CD4-positive, alpha-beta memory T cell (primary cell): ENCODE results near the gene RSL24D1. TPM values are rescaled to one million over a fixed set of nuclear protein-coding genes. Genes with fewer than 3 reads are reported as not detected.
"Not testable (repeated sequence)": the region's sequence is repeated elsewhere in the genome, so short reads cannot be mapped to it uniquely, and the experiment has no call there.

Experiments used
- CTCF ChIA-PET: fragments of 350-600 bp; sonication (Branson Sonifier 250); formaldehyde crosslinking; loops from one replicate; lab custom pipeline; 2021; ENCODE audit warnings: inconsistent platforms; ENCODE audit not compliant: partially characterized antibody; lab: Charles Lee
- POLR2A ChIA-PET: fragments of 350-600 bp; sonication (Branson Sonifier 250); formaldehyde crosslinking; loops from one replicate; lab custom pipeline; 2021; ENCODE audit not compliant: partially characterized antibody; lab: Charles Lee
- DNase-seq, 5 donors: peaks; one replicate each; pipeline versions ENCODE4 v3.0.0 to v3.0.0-alpha.2; 2020 to 2022; ENCODE audit warnings: mixed read lengths in 1 of 5
- H3K27ac ChIP-seq: one replicate; pipeline ENCODE4 v1.7.0; 2013; ENCODE audit warnings: low read depth, low read length
- H3K27me3 ChIP-seq: 2 replicates; pipeline ENCODE4 v1.7.0; 2013; ENCODE audit warnings: mild to moderate bottlenecking, low read length, moderate library complexity; ENCODE audit not compliant: insufficient read depth
- H3K36me3 ChIP-seq: 2 replicates; pipeline ENCODE4 v1.7.0; 2013; ENCODE audit warnings: mild to moderate bottlenecking, low read length, moderate library complexity; ENCODE audit not compliant: insufficient read depth
- H3K4me1 ChIP-seq: 2 replicates; pipeline ENCODE4 v1.7.0; 2013; ENCODE audit warnings: mild to moderate bottlenecking, low read length, moderate library complexity; ENCODE audit not compliant: insufficient read depth
- H3K4me3 ChIP-seq, 2 donors: one replicate each; pipeline ENCODE4 v1.7.0; 2013; ENCODE audit warnings: low read length in 2 of 2, mild to moderate bottlenecking in 1 of 2
- H3K9me3 ChIP-seq, 2 donors: one replicate each; pipeline ENCODE4 v1.7.0; 2013; ENCODE audit warnings: low read length in 2 of 2, control low read depth in 1 of 2; ENCODE audit not compliant: control insufficient read depth in 1 of 2
- H3K27ac Mint-ChIP-seq, 7 donors: one replicate each; pipeline ENCODE4 v1.8.0; 2020 to 2021; ENCODE audit warnings: mixed read lengths in 7 of 7, mild to moderate bottlenecking in 6 of 7, inconsistent platforms in 3 of 7, moderate library complexity in 3 of 7
- H3K27me3 Mint-ChIP-seq, 2 donors: one replicate each; pipeline ENCODE4 v1.8.0; 2020 to 2021; ENCODE audit warnings: mixed read lengths in 2 of 2
- H3K36me3 Mint-ChIP-seq, 2 donors: one replicate each; pipeline ENCODE4 v1.8.0; 2020 to 2021; ENCODE audit warnings: mixed read lengths in 2 of 2, inconsistent platforms in 1 of 2, mild to moderate bottlenecking in 1 of 2
- H3K4me1 Mint-ChIP-seq, 4 donors: one replicate each; pipeline ENCODE4 v1.8.0; 2020 to 2021; ENCODE audit warnings: mixed read lengths in 4 of 4, mild to moderate bottlenecking in 1 of 4
- H3K4me3 Mint-ChIP-seq, 8 donors: one replicate each; pipeline ENCODE4 v1.8.0; 2020 to 2021; ENCODE audit warnings: mixed read lengths in 8 of 8, mild to moderate bottlenecking in 7 of 8, moderate library complexity in 6 of 8, inconsistent platforms in 3 of 8
- H3K9me3 Mint-ChIP-seq, 8 donors: one replicate each; pipeline ENCODE4 v1.8.0; 2020 to 2021; ENCODE audit warnings: mixed read lengths in 8 of 8, mild to moderate bottlenecking in 5 of 8, inconsistent platforms in 3 of 8, moderate library complexity in 1 of 8
- intact Hi-C: fragments of 100-400 bp; cut with micrococcal nuclease; formaldehyde crosslinking; loops from one replicate; pipeline ENCODE4 v1.15.1; 2023
- polyA plus RNA-seq, 2 donors: library from polyadenylated mRNA; unstranded; fragments of 300-500 nt; fragmentation: Illumina TruSeq; gene quantifications; one replicate each; pipeline ENCODE4 v1.2.3, GENCODE V29; 2021
- total RNA-seq, 2 experiments: library from RNA; stranded (reverse); gene quantifications; one replicate each; pipeline ENCODE4 v1.2.3, GENCODE V29; 2021

Gene RSL24D1
- total and polyA plus RNA-seq, 4 experiments from 2014 or later, result 82.6 to 153 (median 105) TPM

DNA sequence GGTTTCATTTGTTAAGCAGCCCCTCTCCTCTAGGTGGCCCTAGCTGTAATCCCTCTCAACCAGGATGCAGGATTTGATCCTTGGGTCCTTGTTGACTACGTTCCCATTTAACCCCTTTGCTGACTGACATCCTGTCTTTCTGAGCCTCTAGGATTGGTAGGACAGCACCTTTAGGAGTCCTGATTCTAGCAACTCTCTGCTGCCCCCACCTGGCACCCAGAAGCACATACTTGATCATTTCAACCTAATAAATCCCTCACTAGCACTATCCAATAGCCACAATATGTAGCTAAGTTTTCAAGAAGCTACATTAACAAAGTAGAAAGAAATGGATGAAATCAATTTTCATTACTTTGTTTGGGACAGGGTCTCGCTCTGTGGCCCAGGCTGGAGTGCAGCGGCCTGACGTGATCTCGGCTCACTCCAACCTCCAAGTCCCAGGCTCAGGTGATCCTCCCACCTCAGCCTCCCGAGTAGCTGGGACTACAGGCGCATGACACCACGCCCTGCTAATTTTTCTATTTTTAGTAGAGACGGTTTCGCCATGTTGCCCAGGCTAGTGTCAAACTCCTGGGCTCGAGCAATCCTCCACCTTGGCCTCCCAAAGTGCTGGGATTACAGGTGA is 28.3 kb downstream of the RSL24D1 start:
- H3K27me3 Mint-ChIP-seq, result no peaks in the 10 kb centered on the region
- ChIA-PET CTCF (interaction anchor here (0.8 to 2.2 kb wide), 6 partner anchors 9 to 109 kb away, joined by 3 to 9 read pairs (median 5); no protein-coding TSS in a partner anchor), POLR2A (no interaction called here)
- H3K4me3 Mint-ChIP-seq, result no peak overlapping the region
- peak; percentile 22 to 38 (median 28) for DNase-seq
- Histone ChIP-seq H3K36me3 (no peaks in the 10 kb centered on the region), H3K27me3 (no peaks in the 10 kb centered on the region), H3K4me1 (no peaks in the 10 kb centered on the region), H3K4me3 (no peak overlapping the region), H3K27ac (no peak overlapping the region), H3K9me3 (no peaks in the 10 kb centered on the region)
- intact Hi-C loops, result no loop called here
- no peak overlapping the region for H3K27ac Mint-ChIP-seq
- no peaks in the 10 kb centered on the region for H3K4me1 Mint-ChIP-seq
- no peaks in the 10 kb centered on the region for H3K36me3 Mint-ChIP-seq
- H3K9me3 Mint-ChIP-seq, result no peaks in the 10 kb centered on the region

DNA sequence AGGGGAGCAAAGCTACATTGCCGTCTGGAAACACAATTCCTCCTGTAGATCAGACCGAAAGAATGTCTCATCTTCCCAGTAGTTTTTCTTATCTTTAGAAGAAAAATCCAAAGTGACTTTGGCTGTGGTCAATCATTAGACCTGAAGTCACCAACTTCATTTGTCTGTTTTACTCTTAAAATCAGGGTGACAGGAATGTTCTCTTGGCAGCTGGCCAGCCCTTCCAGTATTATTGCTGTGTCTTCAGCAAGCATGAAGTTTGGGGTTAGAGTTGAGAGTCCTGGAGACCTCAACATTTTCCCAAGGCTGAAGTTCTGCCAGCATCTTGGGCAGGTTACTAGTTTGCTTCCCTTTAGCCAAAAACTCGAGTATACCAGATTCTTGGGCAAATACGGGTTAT is 32.5 kb downstream of the RSL24D1 start:
- Mint-ChIP-seq H3K27me3 (no peaks in the 10 kb centered on the region), H3K4me1 (no peaks in the 10 kb centered on the region), H3K36me3 (no peaks in the 10 kb centered on the region), H3K9me3 (peaks cover 0 to 1% (median 0%) of the 10 kb centered on the region in 8 donors), H3K27ac (no peak overlapping the region), H3K4me3 (no peak overlapping the region)
- H3K27me3 ChIP-seq, result no peaks in the 10 kb centered on the region
- no peak overlapping the region for H3K27ac ChIP-seq
- intact Hi-C loops, result no loop called here
- ChIA-PET POLR2A (no interaction called here), CTCF (interaction anchor here (1.1 kb wide), 1 partner anchor 127 kb away, joined by 4 read pairs; no protein-coding TSS in a partner anchor)
- no peak for DNase-seq
- H3K4me3 ChIP-seq, result no peak overlapping the region
- no peaks in the 10 kb centered on the region for H3K4me1 ChIP-seq
- H3K9me3 ChIP-seq, result no peaks in the 10 kb centered on the region
- no peaks in the 10 kb centered on the region for H3K36me3 ChIP-seq

DNA sequence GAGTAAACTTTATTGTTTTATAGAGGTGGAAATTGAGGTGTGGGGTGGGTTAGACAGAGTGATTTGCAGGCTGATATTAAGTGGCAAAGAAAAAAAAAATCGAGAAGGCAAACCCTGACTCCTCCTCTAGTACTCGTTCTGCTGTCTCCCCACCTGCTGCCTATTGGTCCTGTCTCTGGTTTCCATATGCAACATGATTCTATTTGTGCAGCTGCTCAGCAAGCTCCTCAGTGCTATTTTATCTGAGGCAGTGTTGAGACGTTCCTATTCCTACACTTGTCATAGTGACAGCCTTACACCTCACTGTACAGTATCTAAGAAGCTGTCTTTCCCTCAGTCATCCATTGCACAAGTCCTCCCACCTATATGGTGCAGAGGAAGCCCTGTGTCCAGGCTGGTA is 45.1 kb downstream of the RSL24D1 start:
- H3K4me3 ChIP-seq, result no peak overlapping the region
- no peaks in the 10 kb centered on the region for H3K4me1 ChIP-seq
- H3K27ac ChIP-seq, result no peak overlapping the region
- H3K4me1 Mint-ChIP-seq, result no peaks in the 10 kb centered on the region
- no peaks in the 10 kb centered on the region for H3K27me3 ChIP-seq
- H3K4me3 Mint-ChIP-seq, result no peak overlapping the region
- ChIA-PET CTCF (no interaction called here), POLR2A (no interaction called here)
- H3K9me3 ChIP-seq, result no peaks in the 10 kb centered on the region
- H3K9me3 Mint-ChIP-seq, result no peaks in the 10 kb centered on the region
- H3K36me3 ChIP-seq, result no peaks in the 10 kb centered on the region
- H3K36me3 Mint-ChIP-seq, result no peaks in the 10 kb centered on the region
- H3K27ac Mint-ChIP-seq, result no peak overlapping the region
- intact Hi-C loops, result no loop called here
- DNase-seq, result no peak
- peaks cover 0 to 5% of the 10 kb centered on the region in 2 donors for H3K27me3 Mint-ChIP-seq

DNA sequence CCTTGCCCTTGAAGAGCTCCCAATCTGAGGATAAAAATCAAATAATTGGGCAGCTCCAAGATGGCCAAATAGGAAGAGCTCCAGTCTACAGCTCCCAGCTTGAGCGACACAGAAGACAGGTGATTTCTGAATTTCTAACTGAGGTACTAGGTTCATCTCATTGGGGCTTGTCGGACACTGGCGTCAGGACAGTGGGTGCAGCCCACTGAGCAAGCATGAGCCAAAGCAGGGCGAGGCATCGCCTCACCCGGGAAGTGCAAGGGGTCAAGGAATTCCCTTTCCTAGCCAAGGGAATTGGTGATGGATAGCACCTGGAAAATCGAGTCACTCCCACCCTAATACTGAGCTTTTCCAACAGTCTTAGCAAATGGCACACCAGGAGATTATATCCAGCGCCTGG is 53.6 kb downstream of the RSL24D1 start:
- Mint-ChIP-seq H3K27me3 (peaks cover 11 to 17% of the 10 kb centered on the region in 2 donors), H3K9me3 (peaks cover 5 to 32% (median 17%) of the 10 kb centered on the region in 8 donors)
- H3K9me3 ChIP-seq, H3K27ac ChIP-seq, POLR2A ChIA-PET, H3K27ac Mint-ChIP-seq, H3K4me3 ChIP-seq, H3K4me1 ChIP-seq, intact Hi-C loops, H3K36me3 Mint-ChIP-seq, H3K4me1 Mint-ChIP-seq, H3K36me3 ChIP-seq, H3K4me3 Mint-ChIP-seq, DNase-seq, H3K27me3 ChIP-seq: not testable (repeated sequence)
- CTCF ChIA-PET, result interaction anchor here (1.2 kb wide), 1 partner anchor 23 kb away, joined by 4 read pairs; no protein-coding TSS in a partner anchor

GRCh38 chr15:55133972-55134371 is 62.8 kb downstream of the RSL24D1 start:
- Histone ChIP-seq H3K36me3 (no peaks in the 10 kb centered on the region), H3K27ac (no peak overlapping the region), H3K27me3 (no peaks in the 10 kb centered on the region), H3K9me3 (peaks cover 0 to 6% of the 10 kb centered on the region in 2 donors), H3K4me1 (no peaks in the 10 kb centered on the region), H3K4me3 (no peak overlapping the region)
- H3K36me3 Mint-ChIP-seq, result peaks cover 4 to 9% of the 10 kb centered on the region in 2 donors
- no peak overlapping the region for H3K27ac Mint-ChIP-seq
- CTCF ChIA-PET, result no interaction called here
- H3K4me3 Mint-ChIP-seq, result no peak overlapping the region
- H3K27me3 Mint-ChIP-seq, result peaks cover 21 to 22% of the 10 kb centered on the region in 2 donors
- POLR2A ChIA-PET, result no interaction called here
- no peaks in the 10 kb centered on the region for H3K4me1 Mint-ChIP-seq
- DNase-seq, result no peak
- intact Hi-C loops, result no loop called here
- peaks cover 8 to 49% (median 35%) of the 10 kb centered on the region in 8 donors for H3K9me3 Mint-ChIP-seq

GRCh38 chr15:55132672-55133071 is 64.1 kb downstream of the RSL24D1 start:
- CTCF ChIA-PET, result no interaction called here

More at GRCh38 chr15:55132672-55133071, 64.1 kb downstream of the RSL24D1 start:
- H3K4me3 Mint-ChIP-seq, result no peak overlapping the region
- no peaks in the 10 kb centered on the region for H3K4me1 ChIP-seq
- H3K9me3 ChIP-seq, result peaks cover 0 to 6% of the 10 kb centered on the region in 2 donors
- DNase-seq, result no peak
- H3K27ac Mint-ChIP-seq, result no peak overlapping the region
- no peaks in the 10 kb centered on the region for H3K4me1 Mint-ChIP-seq
- H3K36me3 ChIP-seq, result no peaks in the 10 kb centered on the region
- H3K27me3 ChIP-seq, result no peaks in the 10 kb centered on the region
- H3K27me3 Mint-ChIP-seq, result peaks cover 13 to 17% of the 10 kb centered on the region in 2 donors
- peaks cover 4 to 7% of the 10 kb centered on the region in 2 donors for H3K36me3 Mint-ChIP-seq
- no peak overlapping the region for H3K27ac ChIP-seq
- POLR2A ChIA-PET, result no interaction called here
- no peak overlapping the region for H3K4me3 ChIP-seq
- H3K9me3 Mint-ChIP-seq, result peaks cover 0 to 49% (median 33%) of the 10 kb centered on the region in 8 donors
- intact Hi-C loops, result no loop called here
